IMR-90 (cell line): ENCODE measurements around the gene OR6J1. TPM values are rescaled to one million over a fixed set of nuclear protein-coding genes. Genes with fewer than 3 reads are reported as not detected.
A peak's percentile ranks its signal among the peaks of the same experiment; 100 is the strongest.

ENCODE experiments used
- ATAC-seq: fragments of 200-7000 bp; cut with Tn5 transposase; 2 replicates; pipeline ENCODE4 v1.9.1; 2020; ENCODE audit warnings: low read depth, mild to moderate bottlenecking, moderate library complexity
- BruUV-seq: library from RNA; stranded (reverse); fragments of 400-500 nt; replicated peaks from 2 replicates; lab custom pipeline; 2021; lab: Mats Ljungman, UMichigan
- CTCF ChIA-PET: fragments of 300-600 bp; formaldehyde crosslinking; extraction: SDS; loops from one replicate; lab custom pipeline; 2021; ENCODE audit warnings: antibody characterized with exemption; lab: Yijun Ruan, JAX
- POLR2A ChIA-PET: fragments of 300-600 bp; sonication (Branson Sonifier 250); formaldehyde crosslinking; loops from one replicate; lab custom pipeline; 2022; ENCODE audit warnings: antibody characterized with exemption; ENCODE audit not compliant: unreplicated experiment; lab: Charles Lee
- DNase-seq: peaks from one replicate; pipeline ENCODE4 v3.0.0; 2013
- H2AFZ ChIP-seq: replicated peaks from 2 replicates; pipeline ENCODE3; 2013; ENCODE audit warnings: low read length, mild to moderate bottlenecking; ENCODE audit not compliant: poor library complexity
- H2AK5ac ChIP-seq: 2 replicates; pipeline ENCODE4 v1.6.1; 2013; ENCODE audit warnings: low read depth, low read length, inconsistent platforms
- H2AK9ac ChIP-seq: replicated peaks from 2 replicates; pipeline ENCODE3; 2013; ENCODE audit warnings: mild to moderate bottlenecking, low read depth, low read length, moderate library complexity; ENCODE audit not compliant: poor library complexity
- H2BK120ac ChIP-seq: 2 replicates; pipeline ENCODE4 v1.6.1; 2013; ENCODE audit warnings: low read depth, low read length, inconsistent platforms
- H2BK15ac ChIP-seq: 3 replicates; pipeline ENCODE4 v1.6.1; 2013; ENCODE audit warnings: low read depth, low read length, inconsistent platforms
- H2BK20ac ChIP-seq: 2 replicates; pipeline ENCODE4 v1.6.1; 2013; ENCODE audit warnings: low read depth, mild to moderate bottlenecking, inconsistent platforms, low read length, moderate library complexity
- H2BK5ac ChIP-seq: 2 replicates; pipeline ENCODE4 v1.6.1; 2013; ENCODE audit warnings: mild to moderate bottlenecking, low read depth, low read length, inconsistent platforms; ENCODE audit not compliant: poor library complexity, severe bottlenecking
- H3K14ac ChIP-seq: replicated peaks from 2 replicates; pipeline ENCODE4 v1.6.1; 2013; ENCODE audit warnings: low read depth, low read length, inconsistent platforms
- H3K18ac ChIP-seq: 2 replicates; pipeline ENCODE4 v1.6.1; 2013; ENCODE audit warnings: low read depth, low read length, control low read depth
- H3K23ac ChIP-seq: 2 replicates; pipeline ENCODE4 v1.6.1; 2013; ENCODE audit warnings: low read depth, low read length, inconsistent platforms
- H3K27ac ChIP-seq: 2 replicates; pipeline ENCODE4 v1.5.1; 2013; ENCODE audit warnings: mild to moderate bottlenecking, control low read depth, low read length; ENCODE audit not compliant: insufficient read depth
- H3K27me3 ChIP-seq: 2 replicates; pipeline ENCODE4 v1.6.1; 2013; ENCODE audit warnings: low read length; ENCODE audit not compliant: control insufficient read depth, insufficient read depth
- H3K36me3 ChIP-seq: 2 replicates; pipeline ENCODE4 v1.6.1; 2013; ENCODE audit warnings: low read length, mixed read lengths; ENCODE audit not compliant: control insufficient read depth, insufficient read depth
- H3K4ac ChIP-seq: 2 replicates; pipeline ENCODE4 v1.6.1; 2013; ENCODE audit warnings: low read depth, low read length, inconsistent platforms
- H3K4me1 ChIP-seq: 2 replicates; pipeline ENCODE4 v1.6.1; 2013; ENCODE audit warnings: low read length, mixed read lengths; ENCODE audit not compliant: control insufficient read depth, insufficient read depth
- H3K4me2 ChIP-seq: 2 replicates; pipeline ENCODE4 v1.6.1; 2013; ENCODE audit warnings: low read depth, mild to moderate bottlenecking, control low read depth, low read length, moderate library complexity
- H3K4me3 ChIP-seq: 2 replicates; pipeline ENCODE4 v1.5.1; 2013; ENCODE audit warnings: low read depth, mild to moderate bottlenecking, control low read depth, low read length, moderate library complexity; ENCODE audit not compliant: insufficient read depth
- H3K56ac ChIP-seq: 2 replicates; pipeline ENCODE4 v1.6.1; 2013; ENCODE audit warnings: low read length, inconsistent platforms; ENCODE audit not compliant: insufficient read depth; ENCODE audit errors: extremely low read depth
- H3K79me1 ChIP-seq, 2 experiments: 2 replicates each; pipeline ENCODE4 v1.6.1; 2013; ENCODE audit warnings: low read length in 2 of 2, inconsistent platforms in 1 of 2, low read depth in 1 of 2
- H3K9ac ChIP-seq: 2 replicates; pipeline ENCODE4 v1.6.1; 2013; ENCODE audit warnings: low read depth, low read length, control low read depth
- H3K9me1 ChIP-seq: 2 replicates; pipeline ENCODE4 v1.6.1; 2013; ENCODE audit warnings: low read length, inconsistent platforms; ENCODE audit not compliant: insufficient read depth
- H3K9me3 ChIP-seq: 2 replicates; pipeline ENCODE4 v1.6.1; 2013; ENCODE audit warnings: low read length; ENCODE audit not compliant: control insufficient read depth, insufficient read depth
- H4K20me1 ChIP-seq: 2 replicates; pipeline ENCODE4 v1.6.1; 2013; ENCODE audit warnings: low read length, inconsistent platforms; ENCODE audit not compliant: insufficient read depth
- H4K5ac ChIP-seq: 2 replicates; pipeline ENCODE4 v1.6.1; 2013; ENCODE audit warnings: mild to moderate bottlenecking, low read depth, low read length, control low read depth
- H4K8ac ChIP-seq, 2 experiments: 2 replicates each; pipeline ENCODE4 v1.6.1; 2013; ENCODE audit warnings: low read depth in 2 of 2, low read length in 2 of 2, control low read depth in 1 of 2, inconsistent platforms in 1 of 2
- H4K91ac ChIP-seq: 2 replicates; pipeline ENCODE4 v1.6.1; 2013; ENCODE audit warnings: low read depth, low read length, inconsistent platforms; ENCODE audit not compliant: insufficient read depth
- BHLHE40 ChIP-seq: fragments of 150-350 bp; IDR thresholded peaks from 2 replicates; pipeline ENCODE4 v1.6.1; 2016; ENCODE audit warnings: mild to moderate bottlenecking, low read depth, low read length
- CEBPB ChIP-seq: IDR thresholded peaks from 2 replicates; pipeline ENCODE4 v1.6.1; 2012; ENCODE audit warnings: low read depth, low read length, improper control_type of control experiment
- CHD1 ChIP-seq: IDR thresholded peaks from 2 replicates; pipeline ENCODE4 v1.6.1; 2012; ENCODE audit warnings: low read depth, low read length, improper control_type of control experiment
- CTCF ChIP-seq: conservative IDR thresholded peaks from 2 replicates; pipeline ENCODE4 v1.5.1; 2012; ENCODE audit warnings: mild to moderate bottlenecking, low read depth, low read length, improper control_type of control experiment
- FOS ChIP-seq: fragments of 150-350 bp; IDR thresholded peaks from 2 replicates; pipeline ENCODE4 v1.6.1; 2016; ENCODE audit warnings: low read depth, low read length
- MAFK ChIP-seq: IDR thresholded peaks from 2 replicates; pipeline ENCODE4 v1.6.1; 2012; ENCODE audit warnings: low read depth, low read length, improper control_type of control experiment
- MAZ ChIP-seq: IDR thresholded peaks from 2 replicates; pipeline ENCODE4 v1.6.1; 2012; ENCODE audit warnings: low read depth, mild to moderate bottlenecking, low read length, improper control_type of control experiment, moderate library complexity, borderline replicate concordance
- MXI1 ChIP-seq: IDR thresholded peaks from 2 replicates; pipeline ENCODE4 v1.6.1; 2012; ENCODE audit warnings: low read depth, mild to moderate bottlenecking, low read length, moderate library complexity, borderline replicate concordance
- NFE2L2 ChIP-seq: fragments of 150-350 bp; IDR thresholded peaks from 2 replicates; pipeline ENCODE4 v1.6.1; 2016; ENCODE audit warnings: low read depth, mild to moderate bottlenecking, low read length
- POLR2A ChIP-seq: IDR thresholded peaks from 2 replicates; pipeline ENCODE4 v1.6.1; 2012; ENCODE audit warnings: mild to moderate bottlenecking, low read depth, low read length
- RAD21 ChIP-seq: IDR thresholded peaks from 2 replicates; pipeline ENCODE4 v1.6.1; 2012; ENCODE audit warnings: low read length, improper control_type of control experiment
- RFX5 ChIP-seq: IDR thresholded peaks from 2 replicates; pipeline ENCODE4 v1.8.0; 2012; ENCODE audit warnings: low read depth, mild to moderate bottlenecking, low read length, moderate library complexity
- SMC3 ChIP-seq: fragments of 150-350 bp; IDR thresholded peaks from 2 replicates; pipeline ENCODE4 v1.6.1; 2016; ENCODE audit warnings: low read depth, mild to moderate bottlenecking, antibody characterized with exemption, low read length, moderate library complexity
- USF2 ChIP-seq: fragments of 150-350 bp; IDR thresholded peaks from 2 replicates; pipeline ENCODE4 v1.6.1; 2017; ENCODE audit warnings: mild to moderate bottlenecking, antibody characterized with exemption, low read length, low read depth
- WGBS, 2 experiments: methylation state at CpG; one replicate each; pipeline versions ENCODE4 v1.1.5 to v1.1.7; 2013; ENCODE audit warnings: missing lambda C conversion rate in 2 of 2; ENCODE audit not compliant: insufficient read length in 1 of 2; ENCODE audit errors: extremely low coverage in 2 of 2; 5-methylcytosine and 5-hydroxymethylcytosine counted together
- dilution Hi-C: fragments of 300-500 bp; cut with HindIII; formaldehyde crosslinking; loops from one replicate; pipeline ENCODE4 v1.14.3; 2018; ENCODE audit warnings: low sequenced_read_pairs; ENCODE audit not compliant: unreplicated experiment
- in situ Hi-C: fragments of 300-500 bp; cut with MboI; formaldehyde crosslinking; loops from 3 replicates; pipeline ENCODE4 v1.14.3; 2019; ENCODE audit warnings: low sequenced_read_pairs, inconsistent platforms, mixed read lengths
- intact Hi-C: fragments of 100-400 bp; cut with micrococcal nuclease; formaldehyde crosslinking; loops from 2 replicates; pipeline ENCODE4 v1.10.0; 2022
- polyA plus RNA-seq, 3 experiments: library from polyadenylated mRNA; depleted of rRNA; stranded (reverse); fragments of >200 nt; gene quantifications; 2 replicates each; pipeline ENCODE4 v1.2.3, GENCODE V29; 2012; ENCODE audit warnings: low replicate concordance in 1 of 3
- total RNA-seq: library from RNA; depleted of rRNA; stranded (reverse); fragments of >200 nt; gene quantifications from 2 replicates; pipeline ENCODE4 v1.2.3, GENCODE V29; 2012
- TF ChIP-seq, protein P1 (sequence below): fragments of 150-350 bp; IDR thresholded peaks from 2 replicates; pipeline ENCODE4 v1.6.1; 2016; ENCODE audit warnings: low read depth, mild to moderate bottlenecking, low read length, moderate library complexity, borderline replicate concordance

The OR6J1 gene
- total and polyA plus RNA-seq, 2 of the 4 experiments (the other 2 are of a cell fraction): not detected

- ATAC-seq (peak; percentile 10; the same call in 1 of the 2 replicates), DNase-seq (peak; percentile 35)
- WGBS, 2 experiments: 0% methylated on average over 1 of the region's 8 CpGs; no CpG with 5 or more reads in 1 of the 2 experiments
- Histone ChIP-seq H3K9ac (no peak overlapping the region), H3K79me1 (no peaks in the 10 kb centered on the region), H3K4me2 (no peak overlapping the region), H4K20me1 (no peaks in the 10 kb centered on the region), H4K91ac (no peak overlapping the region), H3K14ac (no peak overlapping the region), H2AK5ac (no peak overlapping the region), H2BK20ac (no peak overlapping the region), H3K27me3 (no peaks in the 10 kb centered on the region), H3K4me3 (no peak overlapping the region), H4K8ac (no peak overlapping the region), H3K4ac (no peak overlapping the region), H2BK15ac (no peak overlapping the region), H2AK9ac (peak overlapping the region; percentile 45), H2AFZ (no peak overlapping the region), H3K9me1 (no peaks in the 10 kb centered on the region), H4K5ac (no peak overlapping the region), H3K56ac (no peak overlapping the region), H3K27ac (no peak overlapping the region), H3K4me1 (no peaks in the 10 kb centered on the region), H2BK120ac (no peak overlapping the region), H3K18ac (no peak overlapping the region), H3K9me3 (no peaks in the 10 kb centered on the region), H2BK5ac (no peak overlapping the region), H3K36me3 (no peaks in the 10 kb centered on the region), H3K23ac (no peak overlapping the region)
- ChIA-PET POLR2A (no interaction called here), CTCF (interaction anchor here (0.5 to 2.8 kb wide), 5 partner anchors 9 to 273 kb away, joined by 3 to 10 read pairs (median 3); no protein-coding TSS in a partner anchor)
- intact Hi-C loops (loop anchor here (5.0 kb wide), 1 partner anchor 180 kb away; the partner anchor contains the start of gene MMP14), dilution Hi-C loops (no loop called here), in situ Hi-C loops (loop anchor here (10.0 kb wide), 1 partner anchor 262 kb away; no protein-coding TSS in a partner anchor)
- no TSS peak for BruUV-seq
- TF ChIP-seq BHLHE40 (no peak), NFE2L2 (no peak), MAZ (no peak), CHD1 (no peak), RAD21 (no peak), MXI1 (no peak), FOS (no peak), RFX5 (no peak), USF2 (no peak), CTCF (no peak), MAFK (no peak), CEBPB (no peak), POLR2A (no peak), SMC3 (no peak)
- TF ChIP-seq, protein P1, sequence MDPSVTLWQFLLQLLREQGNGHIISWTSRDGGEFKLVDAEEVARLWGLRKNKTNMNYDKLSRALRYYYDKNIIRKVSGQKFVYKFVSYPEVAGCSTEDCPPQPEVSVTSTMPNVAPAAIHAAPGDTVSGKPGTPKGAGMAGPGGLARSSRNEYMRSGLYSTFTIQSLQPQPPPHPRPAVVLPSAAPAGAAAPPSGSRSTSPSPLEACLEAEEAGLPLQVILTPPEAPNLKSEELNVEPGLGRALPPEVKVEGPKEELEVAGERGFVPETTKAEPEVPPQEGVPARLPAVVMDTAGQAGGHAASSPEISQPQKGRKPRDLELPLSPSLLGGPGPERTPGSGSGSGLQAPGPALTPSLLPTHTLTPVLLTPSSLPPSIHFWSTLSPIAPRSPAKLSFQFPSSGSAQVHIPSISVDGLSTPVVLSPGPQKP: no peak
Observed at GRCh38 chr14:22656945-22657731, 13.0 kb upstream of the OR6J1 start.
